Fibroblast of pulmonary artery (primary cell): ENCODE results near the gene LHFPL6.

Source experiments
- DNase-seq: peaks from one replicate; pipeline ENCODE4 v3.0.0-alpha.2; 2010; ENCODE audit warnings: low read depth
- H3K4me3 ChIP-seq: replicated peaks from 2 replicates; pipeline ENCODE4 v1.5.1; 2011; ENCODE audit warnings: low read depth, mild to moderate bottlenecking, control low read depth, low read length, moderate library complexity
- TF ChIP-seq, protein P1 (sequence below): IDR thresholded peaks from 2 replicates; pipeline ENCODE4 v1.5.1; 2011; ENCODE audit warnings: mild to moderate bottlenecking, control low read depth, low read length, inconsistent platforms; ENCODE audit errors: missing control alignments

The LHFPL6 gene

DNA sequence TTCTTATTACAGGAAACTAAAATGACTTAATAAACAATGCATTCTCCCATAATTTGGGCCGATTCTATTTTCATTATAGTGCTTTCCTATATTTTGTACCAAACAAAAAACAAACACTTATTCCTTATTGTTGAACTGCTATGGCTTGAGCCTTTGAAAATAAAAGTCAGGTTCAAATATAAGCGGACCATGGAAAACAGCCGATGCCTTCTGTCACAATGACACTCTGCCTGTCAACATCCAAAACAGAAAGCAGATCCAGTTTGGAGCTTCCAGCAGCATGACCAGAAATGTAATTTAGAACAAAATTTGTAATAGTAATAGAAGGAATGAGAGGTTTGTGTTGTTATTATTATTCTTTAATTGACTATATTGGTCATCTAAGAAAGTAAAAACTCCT lies 194.5 kb downstream of the LHFPL6 start:
- no peak overlapping the region for H3K4me3 ChIP-seq
- no peak for DNase-seq
- TF ChIP-seq, protein P1, sequence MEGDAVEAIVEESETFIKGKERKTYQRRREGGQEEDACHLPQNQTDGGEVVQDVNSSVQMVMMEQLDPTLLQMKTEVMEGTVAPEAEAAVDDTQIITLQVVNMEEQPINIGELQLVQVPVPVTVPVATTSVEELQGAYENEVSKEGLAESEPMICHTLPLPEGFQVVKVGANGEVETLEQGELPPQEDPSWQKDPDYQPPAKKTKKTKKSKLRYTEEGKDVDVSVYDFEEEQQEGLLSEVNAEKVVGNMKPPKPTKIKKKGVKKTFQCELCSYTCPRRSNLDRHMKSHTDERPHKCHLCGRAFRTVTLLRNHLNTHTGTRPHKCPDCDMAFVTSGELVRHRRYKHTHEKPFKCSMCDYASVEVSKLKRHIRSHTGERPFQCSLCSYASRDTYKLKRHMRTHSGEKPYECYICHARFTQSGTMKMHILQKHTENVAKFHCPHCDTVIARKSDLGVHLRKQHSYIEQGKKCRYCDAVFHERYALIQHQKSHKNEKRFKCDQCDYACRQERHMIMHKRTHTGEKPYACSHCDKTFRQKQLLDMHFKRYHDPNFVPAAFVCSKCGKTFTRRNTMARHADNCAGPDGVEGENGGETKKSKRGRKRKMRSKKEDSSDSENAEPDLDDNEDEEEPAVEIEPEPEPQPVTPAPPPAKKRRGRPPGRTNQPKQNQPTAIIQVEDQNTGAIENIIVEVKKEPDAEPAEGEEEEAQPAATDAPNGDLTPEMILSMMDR, result no peak

DNA sequence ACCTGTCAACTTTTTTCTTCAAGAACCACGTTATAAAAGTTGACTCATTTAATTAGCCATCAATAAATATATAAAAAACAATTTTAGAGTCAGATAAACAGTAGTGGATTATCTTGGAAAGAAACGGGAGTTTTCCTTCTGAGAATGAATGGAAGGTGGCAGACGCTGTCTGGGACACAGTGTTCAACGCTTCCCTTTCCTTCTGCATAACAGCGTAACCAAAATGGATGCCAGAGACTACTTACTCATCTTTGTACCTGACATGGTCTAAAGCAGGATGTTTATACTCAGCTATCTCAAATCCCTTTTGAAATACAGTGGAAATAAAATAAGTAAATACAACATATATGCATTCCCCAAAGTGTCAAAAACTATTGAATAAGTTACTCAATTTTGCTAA lies 195.2 kb downstream of the LHFPL6 start:
- TF ChIP-seq, protein P1, result no peak
- no peak overlapping the region for H3K4me3 ChIP-seq
- DNase-seq, result no peak

DNA sequence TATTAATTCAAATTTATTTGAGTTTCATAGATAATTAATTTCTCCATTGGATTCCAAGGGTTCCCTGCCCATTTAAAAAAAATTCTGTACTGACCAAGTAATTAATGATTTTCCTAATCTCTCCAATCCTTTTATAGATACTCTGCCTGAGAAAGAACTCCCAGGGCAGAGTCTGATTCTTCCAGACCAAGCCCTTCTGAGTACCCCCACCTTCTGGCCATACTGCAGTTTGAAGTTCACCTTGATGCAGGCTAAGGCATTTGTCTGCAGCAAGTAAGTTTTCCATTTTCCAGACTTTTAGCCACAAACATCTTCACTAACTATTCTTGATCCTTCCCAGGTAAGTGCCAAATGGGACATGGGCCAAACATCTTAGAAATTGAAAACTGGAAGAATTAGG lies 195.9 kb downstream of the LHFPL6 start:
- H3K4me3 ChIP-seq, result no peak overlapping the region
- TF ChIP-seq, protein P1, result no peak
- DNase-seq, result no peak

DNA sequence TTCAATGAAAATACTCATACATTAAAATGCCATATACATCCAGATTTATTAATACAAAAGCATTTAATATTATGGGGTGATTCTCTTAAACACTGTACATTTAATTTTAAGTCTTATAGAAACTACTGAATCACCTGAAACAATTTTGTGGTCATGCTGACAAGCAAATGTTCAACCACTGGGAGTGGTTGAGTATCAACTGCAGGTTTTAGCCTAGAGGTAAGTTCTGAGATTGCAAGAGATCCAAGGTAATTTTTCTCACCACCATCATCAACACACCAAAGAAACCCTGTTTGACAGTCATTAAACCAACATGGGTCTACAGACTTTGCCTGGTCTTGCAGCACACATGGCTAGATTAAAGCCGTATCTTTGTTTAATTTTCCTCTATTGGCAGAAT lies 196.3 kb downstream of the LHFPL6 start:
- DNase-seq, result no peak

DNA sequence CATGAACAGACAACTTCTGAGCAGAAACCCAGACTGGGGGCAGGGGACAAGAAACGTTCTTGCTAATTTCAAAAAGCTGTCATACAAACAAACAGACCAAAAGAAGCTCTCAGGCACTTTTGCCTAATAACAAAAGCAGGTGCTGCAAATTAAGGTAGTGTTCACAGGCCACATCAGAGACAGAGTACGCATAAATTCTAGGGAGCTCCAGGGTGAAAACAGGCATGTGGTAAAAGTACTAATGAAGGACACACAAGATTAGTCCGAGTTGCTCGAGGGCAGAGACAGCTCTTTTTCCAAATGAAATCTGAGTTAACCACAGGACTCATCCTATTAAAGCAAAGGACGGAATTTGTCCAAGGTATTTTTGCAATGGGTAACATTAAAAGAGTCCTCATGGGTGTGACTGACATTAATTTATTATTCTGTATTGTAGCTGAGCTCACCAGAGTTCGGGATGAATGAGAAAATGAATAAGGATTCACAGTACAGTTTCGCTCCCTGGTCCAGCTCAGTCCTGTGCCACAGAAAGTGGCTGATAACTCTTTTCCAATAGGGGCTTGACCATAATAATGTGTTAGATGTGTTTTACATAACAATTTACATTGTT lies 197.3 kb downstream of the LHFPL6 start:
- H3K4me3 ChIP-seq, result no peak overlapping the region
- TF ChIP-seq, protein P1, result no peak
- DNase-seq, result no peak

More for the DNA sequence above, 196.3 kb downstream of the LHFPL6 start:
- H3K4me3 ChIP-seq, result no peak overlapping the region
- TF ChIP-seq, protein P1, result no peak

DNA sequence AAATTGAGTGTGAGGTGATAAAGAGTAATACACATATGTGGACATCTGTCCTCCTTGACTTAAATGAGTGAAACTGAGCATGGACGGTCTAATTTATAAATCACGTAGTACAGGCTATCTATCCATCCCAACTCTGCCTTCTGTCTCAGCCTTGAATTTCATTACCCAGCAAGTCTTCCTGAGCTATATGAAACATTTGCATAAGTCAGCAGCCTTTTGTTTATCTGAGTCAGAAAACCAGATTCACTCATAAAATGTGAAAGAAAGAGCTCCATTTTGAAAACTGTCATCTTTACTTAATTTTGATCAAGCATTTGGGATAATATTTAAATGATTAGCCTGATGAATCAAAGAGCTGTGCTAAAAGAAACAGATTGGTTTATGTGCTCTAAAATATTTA lies 197.9 kb downstream of the LHFPL6 start:
- TF ChIP-seq, protein P1, result no peak
- DNase-seq, result no peak
- H3K4me3 ChIP-seq, result no peak overlapping the region

DNA sequence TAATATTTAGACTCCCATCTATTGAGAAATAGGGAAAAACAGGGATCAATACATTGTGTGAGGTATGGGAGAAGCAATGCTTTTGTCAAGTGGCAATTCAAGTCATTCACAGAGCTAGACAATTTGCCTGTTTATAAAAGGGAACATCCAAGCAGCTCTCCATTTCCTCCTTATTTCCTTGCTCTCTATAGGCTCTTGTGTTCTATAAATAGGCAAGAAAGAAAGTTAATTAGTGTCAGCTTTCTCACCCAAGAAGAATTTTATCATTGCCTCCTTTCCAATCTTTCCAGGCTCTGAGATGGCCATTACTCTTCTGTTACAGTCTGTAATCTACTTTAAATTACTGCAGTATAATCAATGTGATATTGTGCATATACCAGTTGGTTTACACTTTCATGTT lies 199.9 kb downstream of the LHFPL6 start:
- no peak for DNase-seq
- TF ChIP-seq, protein P1, result no peak
- H3K4me3 ChIP-seq, result no peak overlapping the region
